Jurkat, Clone E6-1 (cell line): Measurements from ENCODE around the gene DNM2.
"Not testable (repeated sequence)": the region's sequence is repeated elsewhere in the genome, so short reads cannot be mapped to it uniquely, and the experiment has no call there.

Experiments
- DNase-seq: peaks from one replicate; pipeline ENCODE4 v3.0.0-alpha.2; 2011; ENCODE audit warnings: low read depth, low spot score
- H3K4me3 ChIP-seq: 2 replicates; pipeline ENCODE4 v1.5.1; 2011; ENCODE audit warnings: mild to moderate bottlenecking, low read length, control low read depth, moderate library complexity

DNM2 gene

GRCh38 chr19:10748195-10748926 is 30.5 kb downstream of the DNM2 start:
- no peak for DNase-seq
- no peak overlapping the region for H3K4me3 ChIP-seq

- no peak for DNase-seq
- no peak overlapping the region for H3K4me3 ChIP-seq
Observed at GRCh38 chr19:10748927-10749434, 31.1 kb downstream of the DNM2 start.

GRCh38 chr19:10749435-10750384 is 31.8 kb downstream of the DNM2 start:
- H3K4me3 ChIP-seq = no peak overlapping the region
- DNase-seq = no peak

GRCh38 chr19:10751109-10751953 is 33.5 kb downstream of the DNM2 start:
- no peak overlapping the region for H3K4me3 ChIP-seq
- DNase-seq = no peak

GRCh38 chr19:10752237-10752912 is 34.5 kb downstream of the DNM2 start:
- no peak overlapping the region for H3K4me3 ChIP-seq
- DNase-seq = no peak

- H3K4me3 ChIP-seq = no peak overlapping the region
- DNase-seq = no peak
Observed at GRCh38 chr19:10752913-10753704, 35.2 kb downstream of the DNM2 start.

GRCh38 chr19:10756371-10756770 is 38.5 kb downstream of the DNM2 start:
- no peak overlapping the region for H3K4me3 ChIP-seq
- DNase-seq = no peak

- no peak overlapping the region for H3K4me3 ChIP-seq
- DNase-seq = no peak
Observed at GRCh38 chr19:10756791-10757190, 38.9 kb downstream of the DNM2 start.

- not testable (repeated sequence) for H3K4me3 ChIP-seq, DNase-seq
Observed at GRCh38 chr19:10758050-10758449, 40.2 kb downstream of the DNM2 start.

- H3K4me3 ChIP-seq = peak overlapping the region; percentile 56
- no peak for DNase-seq
Observed at GRCh38 chr19:10758978-10759377, 41.1 kb downstream of the DNM2 start.

- H3K4me3 ChIP-seq = peak overlapping the region; percentile 20
- DNase-seq = peak; percentile 28
Observed at GRCh38 chr19:10760273-10760944, 42.5 kb downstream of the DNM2 start.

GRCh38 chr19:10761443-10762250 is 43.8 kb downstream of the DNM2 start:
- no peak overlapping the region for H3K4me3 ChIP-seq
- DNase-seq = no peak

GRCh38 chr19:10762656-10763055 is 44.8 kb downstream of the DNM2 start:
- no peak overlapping the region for H3K4me3 ChIP-seq
- DNase-seq = peak; percentile 31

GRCh38 chr19:10763411-10763810 is 45.5 kb downstream of the DNM2 start:
- H3K4me3 ChIP-seq = no peak overlapping the region
- DNase-seq = no peak

GRCh38 chr19:10763828-10764339 is 46.0 kb downstream of the DNM2 start:
- DNase-seq = no peak

GRCh38 chr19:10764340-10764894 is 46.5 kb downstream of the DNM2 start:
- H3K4me3 ChIP-seq = no peak overlapping the region

More at GRCh38 chr19:10763828-10764339, 46.0 kb downstream of the DNM2 start:
- H3K4me3 ChIP-seq = no peak overlapping the region

More at GRCh38 chr19:10764340-10764894, 46.5 kb downstream of the DNM2 start:
- DNase-seq = no peak
